Fibroblast of skin of scalp (primary cell): ENCODE data around the gene YARS1.

Experiments
- DNase-seq: peaks from one replicate; pipeline ENCODE4 v3.0.0-alpha.2; 2013

The YARS1 gene

GRCh38 chr1:32741413-32742198 is 75.6 kb downstream of the YARS1 start:
- peak; percentile 44 for DNase-seq

GRCh38 chr1:32741059-32741412 is 76.1 kb downstream of the YARS1 start:
- no peak for DNase-seq

- no peak for DNase-seq
These were observed 80.1 kb downstream of the YARS1 start for GRCh38 chr1:32736812-32737791.

GRCh38 chr1:32733582-32734321 is 83.4 kb downstream of the YARS1 start:
- DNase-seq: no peak

GRCh38 chr1:32729254-32730046 is 87.7 kb downstream of the YARS1 start:
- no peak for DNase-seq

GRCh38 chr1:32728413-32729077 is 88.6 kb downstream of the YARS1 start:
- DNase-seq: no peak

- DNase-seq: no peak
These were observed 89.3 kb downstream of the YARS1 start for GRCh38 chr1:32727876-32728275.

GRCh38 chr1:32725615-32725982 is 91.6 kb downstream of the YARS1 start:
- no peak for DNase-seq
